Stimulated activated naive CD8-positive, alpha-beta T cell treated with anti-CD3 and anti-CD28 coated beads, Interleukin-15, amount 100 ng/mL, for 72 hours (primary cell): ENCODE measurements around the gene POLR2F.

Experiments
- ATAC-seq: fragments of 150-1000 bp; cut with Tn5 transposase; 2 replicates; pipeline ENCODE4 v1.10.0; 2021; ENCODE audit warnings: mild to moderate bottlenecking, moderate library complexity
- DNase-seq, 2 donors: peaks; one replicate each; pipeline ENCODE4 v3.0.0; 2021 to 2022
- H3K27ac Mint-ChIP-seq, 2 donors: one replicate each; pipeline ENCODE4 v1.8.0; 2022; ENCODE audit warnings: mild to moderate bottlenecking in 2 of 2, mixed read lengths in 2 of 2, moderate library complexity in 2 of 2
- H3K27me3 Mint-ChIP-seq: one replicate; pipeline ENCODE4 v1.8.0; 2022; ENCODE audit warnings: mixed read lengths
- H3K4me1 Mint-ChIP-seq: one replicate; pipeline ENCODE4 v1.8.0; 2022; ENCODE audit warnings: mild to moderate bottlenecking, mixed read lengths
- H3K4me3 Mint-ChIP-seq, 2 donors: one replicate each; pipeline ENCODE4 v1.8.0; 2022; ENCODE audit warnings: mild to moderate bottlenecking in 2 of 2, mixed read lengths in 2 of 2, moderate library complexity in 1 of 2
- H3K9me3 Mint-ChIP-seq, 2 donors: one replicate each; pipeline ENCODE4 v1.8.0; 2022; ENCODE audit warnings: mixed read lengths in 2 of 2

The POLR2F gene

GRCh38 chr22:37918580-37919270 is 34.8 kb upstream of the POLR2F start:
- H3K9me3 Mint-ChIP-seq, result no peaks in the 10 kb centered on the region
- ATAC-seq (no peak), DNase-seq (no peak)
- no peaks in the 10 kb centered on the region for H3K27me3 Mint-ChIP-seq
- no peak overlapping the region for H3K27ac Mint-ChIP-seq
- H3K4me3 Mint-ChIP-seq, result no peak overlapping the region
- H3K4me1 Mint-ChIP-seq, result peaks cover 9% of the 10 kb centered on the region

- Mint-ChIP-seq H3K4me1 (peaks cover 9% of the 10 kb centered on the region), H3K4me3 (peak overlapping the region; percentile 56 to 63), H3K9me3 (no peaks in the 10 kb centered on the region), H3K27ac (peak overlapping the region; percentile 84 to 95), H3K27me3 (no peaks in the 10 kb centered on the region)
- no peak for DNase-seq
- no peak for ATAC-seq
Observed at GRCh38 chr22:37920126-37920525, 33.4 kb upstream of the POLR2F start.

GRCh38 chr22:37922191-37922590 is 31.3 kb upstream of the POLR2F start:
- peak; percentile 44 for ATAC-seq
- no peak overlapping the region for H3K27ac Mint-ChIP-seq
- H3K4me1 Mint-ChIP-seq, result peaks cover 9% of the 10 kb centered on the region
- no peak for DNase-seq
- H3K4me3 Mint-ChIP-seq, result no peak overlapping the region
- no peaks in the 10 kb centered on the region for H3K9me3 Mint-ChIP-seq
- no peaks in the 10 kb centered on the region for H3K27me3 Mint-ChIP-seq

GRCh38 chr22:37923927-37924326 is 29.6 kb upstream of the POLR2F start:
- H3K27me3 Mint-ChIP-seq, result no peaks in the 10 kb centered on the region
- H3K4me1 Mint-ChIP-seq, result peaks cover 9% of the 10 kb centered on the region
- H3K9me3 Mint-ChIP-seq, result no peaks in the 10 kb centered on the region
- H3K27ac Mint-ChIP-seq, result no peak overlapping the region
- ATAC-seq (no peak), DNase-seq (no peak)
- H3K4me3 Mint-ChIP-seq, result no peak overlapping the region

- H3K27ac Mint-ChIP-seq, result no peak overlapping the region
- no peak overlapping the region for H3K4me3 Mint-ChIP-seq
- H3K27me3 Mint-ChIP-seq, result no peaks in the 10 kb centered on the region
- DNase-seq (no peak), ATAC-seq (no peak)
- no peaks in the 10 kb centered on the region for H3K9me3 Mint-ChIP-seq
- H3K4me1 Mint-ChIP-seq, result peaks cover 9% of the 10 kb centered on the region
Observed at GRCh38 chr22:37924386-37925065, 29.0 kb upstream of the POLR2F start.

GRCh38 chr22:37925330-37925729 is 28.2 kb upstream of the POLR2F start:
- Mint-ChIP-seq H3K27ac (no peak overlapping the region), H3K9me3 (no peaks in the 10 kb centered on the region), H3K27me3 (no peaks in the 10 kb centered on the region), H3K4me1 (peaks cover 2% of the 10 kb centered on the region), H3K4me3 (no peak overlapping the region)
- ATAC-seq (no peak), DNase-seq (no peak)

- no peaks in the 10 kb centered on the region for H3K27me3 Mint-ChIP-seq
- H3K9me3 Mint-ChIP-seq, result no peaks in the 10 kb centered on the region
- no peak for ATAC-seq
- H3K4me1 Mint-ChIP-seq, result no peaks in the 10 kb centered on the region
- no peak overlapping the region for H3K4me3 Mint-ChIP-seq
- DNase-seq, result no peak
- no peak overlapping the region for H3K27ac Mint-ChIP-seq
Observed at GRCh38 chr22:37925767-37926166, 27.7 kb upstream of the POLR2F start.

- ATAC-seq, result no peak
- Mint-ChIP-seq H3K27me3 (no peaks in the 10 kb centered on the region), H3K4me1 (no peaks in the 10 kb centered on the region), H3K27ac (no peak overlapping the region), H3K9me3 (no peaks in the 10 kb centered on the region), H3K4me3 (no peak overlapping the region)
- no peak for DNase-seq
Observed at GRCh38 chr22:37926358-37926757, 27.1 kb upstream of the POLR2F start.

- H3K27ac Mint-ChIP-seq, result no peak overlapping the region
- no peaks in the 10 kb centered on the region for H3K9me3 Mint-ChIP-seq
- ATAC-seq (no peak), DNase-seq (no peak)
- H3K27me3 Mint-ChIP-seq, result no peaks in the 10 kb centered on the region
- H3K4me3 Mint-ChIP-seq, result no peak overlapping the region
- H3K4me1 Mint-ChIP-seq, result no peaks in the 10 kb centered on the region
Observed at GRCh38 chr22:37926771-37927636, 26.5 kb upstream of the POLR2F start.

GRCh38 chr22:37927637-37927936 is 25.9 kb upstream of the POLR2F start:
- no peaks in the 10 kb centered on the region for H3K4me1 Mint-ChIP-seq
- ATAC-seq (no peak), DNase-seq (no peak)
- no peak overlapping the region for H3K4me3 Mint-ChIP-seq
- H3K27ac Mint-ChIP-seq, result no peak overlapping the region
- H3K27me3 Mint-ChIP-seq, result no peaks in the 10 kb centered on the region
- no peaks in the 10 kb centered on the region for H3K9me3 Mint-ChIP-seq

- no peaks in the 10 kb centered on the region for H3K27me3 Mint-ChIP-seq
- peaks cover 18% of the 10 kb centered on the region for H3K4me1 Mint-ChIP-seq
- no peak overlapping the region for H3K27ac Mint-ChIP-seq
- no peaks in the 10 kb centered on the region for H3K9me3 Mint-ChIP-seq
- DNase-seq (no peak), ATAC-seq (no peak)
- H3K4me3 Mint-ChIP-seq, result no peak overlapping the region
Observed at GRCh38 chr22:37929390-37929789, 24.1 kb upstream of the POLR2F start.

GRCh38 chr22:37930270-37930951 is 23.1 kb upstream of the POLR2F start:
- Mint-ChIP-seq H3K27me3 (no peaks in the 10 kb centered on the region), H3K27ac (no peak overlapping the region), H3K4me1 (peaks cover 18% of the 10 kb centered on the region), H3K9me3 (no peaks in the 10 kb centered on the region), H3K4me3 (no peak overlapping the region)
- DNase-seq (no peak), ATAC-seq (peak; percentile 41)

- ATAC-seq (no peak), DNase-seq (no peak)
- no peak overlapping the region for H3K4me3 Mint-ChIP-seq
- peaks cover 18% of the 10 kb centered on the region for H3K4me1 Mint-ChIP-seq
- no peaks in the 10 kb centered on the region for H3K9me3 Mint-ChIP-seq
- H3K27ac Mint-ChIP-seq, result no peak overlapping the region
- no peaks in the 10 kb centered on the region for H3K27me3 Mint-ChIP-seq
Observed at GRCh38 chr22:37930952-37931440, 22.5 kb upstream of the POLR2F start.

GRCh38 chr22:37931893-37932389 is 21.6 kb upstream of the POLR2F start:
- H3K9me3 Mint-ChIP-seq, result no peaks in the 10 kb centered on the region
- no peak for ATAC-seq

GRCh38 chr22:37932401-37932800 is 21.1 kb upstream of the POLR2F start:
- ATAC-seq (no peak), DNase-seq (no peak)
- Mint-ChIP-seq H3K27ac (no peak overlapping the region), H3K27me3 (no peaks in the 10 kb centered on the region), H3K4me3 (no peak overlapping the region), H3K9me3 (no peaks in the 10 kb centered on the region), H3K4me1 (peaks cover 18% of the 10 kb centered on the region)

More at GRCh38 chr22:37931893-37932389, 21.6 kb upstream of the POLR2F start:
- Mint-ChIP-seq H3K4me1 (peaks cover 18% of the 10 kb centered on the region), H3K4me3 (no peak overlapping the region), H3K27ac (no peak overlapping the region), H3K27me3 (no peaks in the 10 kb centered on the region)
- DNase-seq, result no peak
